Jurkat, Clone E6-1 (cell line): ENCODE results near the gene ITPR3.
A peak's percentile ranks its signal among the peaks of the same experiment; 100 is the strongest.

Experiments
- DNase-seq: peaks from one replicate; pipeline ENCODE4 v3.0.0-alpha.2; 2011; ENCODE audit warnings: low read depth, low spot score
- H3K4me3 ChIP-seq: 2 replicates; pipeline ENCODE4 v1.5.1; 2011; ENCODE audit warnings: mild to moderate bottlenecking, low read length, control low read depth, moderate library complexity

The ITPR3 gene

GRCh38 chr6:33738153-33738552, 117.0 kb downstream of the ITPR3 start:
- no peak for DNase-seq
- no peak overlapping the region for H3K4me3 ChIP-seq

GRCh38 chr6:33738879-33739278, 117.8 kb downstream of the ITPR3 start:
- no peak for DNase-seq
- H3K4me3 ChIP-seq = no peak overlapping the region

- H3K4me3 ChIP-seq = no peak overlapping the region
- no peak for DNase-seq
Measured at GRCh38 chr6:33739571-33739970, 118.4 kb downstream of the ITPR3 start.

- no peak overlapping the region for H3K4me3 ChIP-seq
- DNase-seq = no peak
Measured at GRCh38 chr6:33740204-33740608, 119.1 kb downstream of the ITPR3 start.

GRCh38 chr6:33740794-33741193, 119.7 kb downstream of the ITPR3 start:
- no peak overlapping the region for H3K4me3 ChIP-seq
- DNase-seq = no peak

- no peak overlapping the region for H3K4me3 ChIP-seq
- no peak for DNase-seq
Measured at GRCh38 chr6:33742092-33742491, 121.0 kb downstream of the ITPR3 start.

- H3K4me3 ChIP-seq = no peak overlapping the region
- no peak for DNase-seq
Measured at GRCh38 chr6:33742837-33743236, 121.7 kb downstream of the ITPR3 start.

GRCh38 chr6:33744001-33744848, 123.1 kb downstream of the ITPR3 start:
- peak; percentile 57 for DNase-seq
- no peak overlapping the region for H3K4me3 ChIP-seq

- H3K4me3 ChIP-seq = no peak overlapping the region
- DNase-seq = no peak
Measured at GRCh38 chr6:33744895-33745546, 123.9 kb downstream of the ITPR3 start.

GRCh38 chr6:33745548-33745947, 124.4 kb downstream of the ITPR3 start:
- DNase-seq = no peak
- no peak overlapping the region for H3K4me3 ChIP-seq
